Vagina (tissue), 2 donors: ENCODE measurements around the gene PSMG3. TPM values are rescaled to one million over a fixed set of nuclear protein-coding genes. Genes with fewer than 3 reads are reported as not detected.

Experiments used
- DNase-seq, 2 donors: peaks; one replicate each; pipeline ENCODE4 v3.0.0-alpha.2; 2017; ENCODE audit errors: extremely low spot score in 2 of 2
- H3K27ac ChIP-seq: fragments of 200-600 bp; sonication (generic); one replicate; pipeline ENCODE4 v1.5.1; 2019
- H3K27me3 ChIP-seq: fragments of 200-600 bp; sonication (generic); one replicate; pipeline ENCODE4 v1.5.1; 2019
- H3K36me3 ChIP-seq, 2 donors: fragments of 200-600 bp; sonication (generic); one replicate each; pipeline ENCODE4 v1.5.1; 2017 to 2019
- H3K4me1 ChIP-seq: fragments of 200-600 bp; sonication (generic); one replicate; pipeline ENCODE4 v1.5.1; 2019
- H3K4me3 ChIP-seq, 2 donors: fragments of 200-600 bp; sonication (generic); 1 replicate in 1 of 2; 2 replicates in 1 of 2; pipeline ENCODE4 v1.5.1; 2016 to 2019
- H3K9me3 ChIP-seq: fragments of 200-600 bp; sonication (generic); one replicate; pipeline ENCODE4 v1.5.1; 2019
- CTCF ChIP-seq, 3 experiments: fragments of 450-650 bp in 2 of 3; fragments of 200-600 bp in 1 of 3; sonication (generic) in 1 of 3; IDR thresholded peaks; one replicate each; pipeline ENCODE4 v1.5.1; 2017 to 2019; ENCODE audit warnings: antibody characterized with exemption in 3 of 3, mild to moderate bottlenecking in 2 of 3, moderate library complexity in 2 of 3
- POLR2A ChIP-seq, 2 donors: fragments of 450-650 bp; IDR thresholded peaks; one replicate each; pipeline ENCODE4 v1.6.1; 2017; ENCODE audit warnings: antibody characterized with exemption in 2 of 2, mild to moderate bottlenecking in 2 of 2, moderate library complexity in 2 of 2
- POLR2AphosphoS5 ChIP-seq, 2 donors: sonication (generic); formaldehyde crosslinking; IDR thresholded peaks; one replicate each; pipeline ENCODE4 v1.9.0; 2017; ENCODE audit warnings: antibody characterized with exemption in 2 of 2, mild to moderate bottlenecking in 2 of 2, low read depth in 1 of 2; ENCODE audit not compliant: insufficient read depth in 1 of 2
- intact Hi-C: fragments of 100-400 bp; cut with DNase I; formaldehyde crosslinking; loops from one replicate; pipeline ENCODE4 v1.15.1; 2023
- total RNA-seq: library from RNA; depleted of rRNA; stranded (reverse); fragments of >200 nt; gene quantifications from one replicate; pipeline ENCODE4 v1.2.3, GENCODE V29; 2016

The PSMG3 gene
- total RNA-seq, 1 donor from 2014 or later: 49.6 TPM

DNA sequence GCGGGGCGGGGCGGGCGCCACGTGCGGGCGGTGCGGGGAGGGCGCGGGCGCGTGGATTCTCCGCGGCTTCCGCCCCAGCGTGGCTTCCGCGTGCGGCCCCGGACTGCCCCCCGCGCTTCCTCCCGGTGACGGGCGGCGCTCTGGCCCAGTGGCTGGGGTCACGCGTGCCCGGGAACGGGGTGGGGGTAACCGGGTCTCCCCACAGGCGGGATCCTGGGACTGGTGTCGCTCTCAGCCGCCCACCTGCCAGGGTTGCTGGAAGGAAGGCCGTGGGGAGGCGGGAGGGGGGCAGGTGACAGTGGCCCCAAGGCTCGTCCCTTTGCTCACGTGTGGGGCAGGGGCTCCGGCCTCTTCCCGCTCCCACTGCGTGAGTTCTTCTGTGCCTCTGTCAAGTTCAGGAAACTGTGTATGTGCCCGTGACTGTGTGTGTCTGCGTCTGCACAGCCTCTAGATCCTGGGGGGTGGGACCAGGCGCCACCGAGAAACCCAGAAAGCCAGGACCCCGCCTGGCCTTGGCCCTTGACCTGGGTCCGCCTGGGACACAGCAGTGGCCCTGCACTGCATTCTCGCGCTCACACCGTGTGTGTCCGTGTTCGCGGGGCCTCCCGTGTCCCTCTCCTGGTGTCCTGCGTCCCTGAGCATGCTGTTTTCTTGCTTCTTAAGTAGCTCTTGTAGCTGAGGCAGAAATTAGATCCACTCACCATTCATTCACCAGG is 38.4 kb downstream of the PSMG3 start:
- Histone ChIP-seq H3K4me1 (peaks cover 56% of the 10 kb centered on the region), H3K9me3 (no peaks in the 10 kb centered on the region), H3K27me3 (no peaks in the 10 kb centered on the region), H3K4me3 (peak overlapping the region; percentile 70 to 95), H3K27ac (peak overlapping the region; percentile 99), H3K36me3 (no peaks in the 10 kb centered on the region)
- no peak for DNase-seq
- TF ChIP-seq CTCF (IDR thresholded peaks at IDR 0.05) (no peak), POLR2AphosphoS5 (IDR thresholded peaks at IDR 0.05; ENCODE audit: insufficient read depth in 1 of 2, low read depth in 1 of 2) (peak in 1 of 2 donors; percentile 56), POLR2A (IDR thresholded peaks at IDR 0.05) (no peak)
- intact Hi-C loops: loop anchor here (5.0 kb wide), 1 partner anchor 41 kb away; the partner anchor contains the start of gene PSMG3

GRCh38 chr7:1530946-1531262 is 38.9 kb downstream of the PSMG3 start:
- Histone ChIP-seq H3K27ac (peak overlapping the region; percentile 99), H3K9me3 (no peaks in the 10 kb centered on the region), H3K36me3 (no peaks in the 10 kb centered on the region), H3K4me1 (peaks cover 52% of the 10 kb centered on the region), H3K4me3 (peak overlapping the region; percentile 70 to 95), H3K27me3 (no peaks in the 10 kb centered on the region)
- no peak for DNase-seq
- intact Hi-C loops: loop anchor here (5.0 kb wide), 1 partner anchor 41 kb away; the partner anchor contains the start of gene PSMG3
- TF ChIP-seq CTCF (IDR thresholded peaks at IDR 0.05) (no peak), POLR2A (IDR thresholded peaks at IDR 0.05) (no peak), POLR2AphosphoS5 (IDR thresholded peaks at IDR 0.05; ENCODE audit: insufficient read depth in 1 of 2, low read depth in 1 of 2) (no peak)

GRCh38 chr7:1529383-1530116 is 40.3 kb downstream of the PSMG3 start:
- no peaks in the 10 kb centered on the region for H3K36me3 ChIP-seq
- TF ChIP-seq CTCF (IDR thresholded peaks at IDR 0.05): no peak
- TF ChIP-seq POLR2A (IDR thresholded peaks at IDR 0.05): no peak
- no peak for TF ChIP-seq POLR2AphosphoS5 (IDR thresholded peaks at IDR 0.05; ENCODE audit: insufficient read depth in 1 of 2, low read depth in 1 of 2)
- H3K27ac ChIP-seq: no peak overlapping the region
- intact Hi-C loops: loop anchor here (5.0 kb wide), 1 partner anchor 43 kb away; the partner anchor contains the start of gene PSMG3
- no peaks in the 10 kb centered on the region for H3K9me3 ChIP-seq
- H3K27me3 ChIP-seq: no peaks in the 10 kb centered on the region
- peak overlapping the region in 1 of 2 donors; percentile 95 for H3K4me3 ChIP-seq
- no peak for DNase-seq
- peaks cover 39% of the 10 kb centered on the region for H3K4me1 ChIP-seq

DNA sequence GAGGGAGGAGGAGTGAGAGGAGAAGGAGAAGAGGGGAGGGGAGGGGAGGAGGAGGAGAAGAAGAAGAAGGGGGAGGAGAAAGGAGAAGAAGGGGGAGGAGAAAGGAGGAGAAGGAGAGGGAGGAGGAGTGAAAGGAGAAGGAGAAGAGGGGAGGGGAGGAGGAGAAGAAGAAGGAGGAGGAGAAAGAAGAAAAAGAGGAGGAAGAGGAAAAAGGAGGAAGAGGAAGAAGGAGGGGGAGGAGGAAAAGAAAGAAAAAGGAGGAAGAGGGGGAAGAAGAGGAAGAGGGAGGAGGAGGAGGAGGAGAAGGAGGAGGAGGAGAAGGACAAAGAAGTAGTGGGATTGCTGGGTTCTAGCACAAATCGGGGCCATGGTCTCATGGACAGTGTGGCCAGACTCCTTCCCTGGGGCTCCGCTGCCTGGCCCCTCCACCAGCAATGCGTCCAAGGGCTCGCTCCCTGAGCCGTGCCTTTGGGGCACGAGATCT is 43.5 kb downstream of the PSMG3 start:
- H3K27me3 ChIP-seq: no peaks in the 10 kb centered on the region
- H3K4me3 ChIP-seq: peak overlapping the region in 1 of 2 donors; percentile 16
- intact Hi-C loops: no loop called here
- TF ChIP-seq CTCF (IDR thresholded peaks at IDR 0.05) (no peak), POLR2AphosphoS5 (IDR thresholded peaks at IDR 0.05; ENCODE audit: insufficient read depth in 1 of 2, low read depth in 1 of 2) (no peak), POLR2A (IDR thresholded peaks at IDR 0.05) (no peak)
- peak overlapping the region; percentile 53 for H3K27ac ChIP-seq
- peaks cover 8% of the 10 kb centered on the region for H3K4me1 ChIP-seq
- H3K36me3 ChIP-seq: no peaks in the 10 kb centered on the region
- no peak for DNase-seq
- H3K9me3 ChIP-seq: no peaks in the 10 kb centered on the region
